ENCODE results near the gene IQCE.

DNA sequence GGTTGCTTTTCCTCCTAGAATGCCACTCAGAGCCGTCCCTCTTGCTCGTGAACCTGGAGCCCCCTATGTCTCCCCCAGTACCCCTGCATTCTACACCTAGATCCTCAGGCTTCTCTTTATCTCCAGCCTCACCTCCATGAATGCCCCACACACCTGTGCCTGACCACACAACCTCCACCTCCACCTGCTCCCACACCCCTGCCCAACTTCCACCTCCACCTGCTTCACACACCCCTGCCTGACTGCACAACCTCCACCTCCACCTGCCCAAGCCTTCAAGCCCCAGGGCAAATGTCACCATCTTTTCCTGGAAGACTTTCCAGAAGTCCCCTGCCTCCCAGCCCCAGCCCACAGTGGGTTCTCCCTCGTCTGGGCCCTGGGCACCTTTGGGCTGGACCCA lies 46.1 kb upstream of the IQCE start:
- TF ChIP-seq, protein P1, sequence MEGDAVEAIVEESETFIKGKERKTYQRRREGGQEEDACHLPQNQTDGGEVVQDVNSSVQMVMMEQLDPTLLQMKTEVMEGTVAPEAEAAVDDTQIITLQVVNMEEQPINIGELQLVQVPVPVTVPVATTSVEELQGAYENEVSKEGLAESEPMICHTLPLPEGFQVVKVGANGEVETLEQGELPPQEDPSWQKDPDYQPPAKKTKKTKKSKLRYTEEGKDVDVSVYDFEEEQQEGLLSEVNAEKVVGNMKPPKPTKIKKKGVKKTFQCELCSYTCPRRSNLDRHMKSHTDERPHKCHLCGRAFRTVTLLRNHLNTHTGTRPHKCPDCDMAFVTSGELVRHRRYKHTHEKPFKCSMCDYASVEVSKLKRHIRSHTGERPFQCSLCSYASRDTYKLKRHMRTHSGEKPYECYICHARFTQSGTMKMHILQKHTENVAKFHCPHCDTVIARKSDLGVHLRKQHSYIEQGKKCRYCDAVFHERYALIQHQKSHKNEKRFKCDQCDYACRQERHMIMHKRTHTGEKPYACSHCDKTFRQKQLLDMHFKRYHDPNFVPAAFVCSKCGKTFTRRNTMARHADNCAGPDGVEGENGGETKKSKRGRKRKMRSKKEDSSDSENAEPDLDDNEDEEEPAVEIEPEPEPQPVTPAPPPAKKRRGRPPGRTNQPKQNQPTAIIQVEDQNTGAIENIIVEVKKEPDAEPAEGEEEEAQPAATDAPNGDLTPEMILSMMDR (IDR thresholded peaks at IDR 0.05), result no peak
- TF ChIP-seq EP300 (IDR thresholded peaks at IDR 0.05) (no peak), POLR2AphosphoS5 (IDR thresholded peaks at IDR 0.05) (no peak)

Measured in gastroesophageal sphincter (tissue), 3 donors.